CD14-positive monocyte (primary cell): Measurements from ENCODE around the gene SATB1. TPM values are rescaled to one million over a fixed set of nuclear protein-coding genes. Genes with fewer than 3 reads are reported as not detected.

Source experiments
- DNase-seq, 3 donors: peaks; one replicate each; pipeline ENCODE4 v3.0.0-alpha.2; 2011 to 2022
- H2AFZ ChIP-seq: 2 replicates; pipeline ENCODE4 v1.6.0; 2012; ENCODE audit warnings: mild to moderate bottlenecking, low read depth, low read length, inconsistent platforms; ENCODE audit not compliant: insufficient read depth, poor library complexity, severe bottlenecking
- H3K27ac ChIP-seq, 2 donors: 1 replicate in 1 of 2; 2 replicates in 1 of 2; pipeline ENCODE4 v1.5.1; 2012 to 2013; ENCODE audit warnings: low read length in 2 of 2, control low read depth in 1 of 2, inconsistent platforms in 1 of 2, low read depth in 1 of 2, mild to moderate bottlenecking in 1 of 2
- H3K27me3 ChIP-seq, 2 donors: one replicate each; pipeline versions ENCODE4 v1.6.0 to v1.6.1; 2011 to 2013; ENCODE audit warnings: low read length in 2 of 2; ENCODE audit not compliant: control insufficient read depth in 2 of 2, insufficient read depth in 2 of 2
- H3K36me3 ChIP-seq, 2 donors: replicated peaks in 1 of 2; 1 replicate in 1 of 2; 2 replicates in 1 of 2; pipeline versions ENCODE4 v1.5.1 to v1.6.1; 2012 to 2013; ENCODE audit warnings: low read length in 2 of 2, control low read depth in 1 of 2, inconsistent platforms in 1 of 2, mild to moderate bottlenecking in 1 of 2; ENCODE audit not compliant: insufficient read depth in 2 of 2, control insufficient read depth in 1 of 2
- H3K4me1 ChIP-seq, 2 donors: 1 replicate in 1 of 2; 2 replicates in 1 of 2; pipeline versions ENCODE4 v1.5.1 to v1.6.1; 2012 to 2013; ENCODE audit warnings: low read length in 2 of 2, control low read depth in 1 of 2, inconsistent platforms in 1 of 2, mild to moderate bottlenecking in 1 of 2, moderate library complexity in 1 of 2; ENCODE audit not compliant: insufficient read depth in 2 of 2, control insufficient read depth in 1 of 2
- H3K4me2 ChIP-seq: replicated peaks from 2 replicates; pipeline ENCODE3; 2012; ENCODE audit warnings: low read length, moderate library complexity, mild to moderate bottlenecking; ENCODE audit not compliant: poor library complexity, severe bottlenecking; ENCODE audit errors: extremely low read depth
- H3K4me3 ChIP-seq, 3 experiments: fragments of 200-600 bp in 1 of 3; sonication (generic) in 1 of 3; replicated peaks in 1 of 3; 1 replicate in 2 of 3; 2 replicates in 1 of 3; pipeline ENCODE4 v1.5.1; 2011 to 2013; ENCODE audit warnings: low read length in 3 of 3, mild to moderate bottlenecking in 3 of 3, control low read depth in 2 of 3, low read depth in 2 of 3, inconsistent platforms in 1 of 3, moderate library complexity in 1 of 3
- H3K79me2 ChIP-seq: 2 replicates; pipeline ENCODE4 v1.6.0; 2012; ENCODE audit warnings: mild to moderate bottlenecking, control low read depth, inconsistent platforms, low read length, moderate library complexity; ENCODE audit not compliant: insufficient read depth
- H3K9ac ChIP-seq: 2 replicates; pipeline ENCODE4 v1.6.0; 2017; ENCODE audit warnings: low read length, mild to moderate bottlenecking; ENCODE audit not compliant: insufficient read depth, poor library complexity, severe bottlenecking
- H3K9me3 ChIP-seq, 2 donors: replicated peaks in 1 of 2; 1 replicate in 1 of 2; 2 replicates in 1 of 2; pipeline versions ENCODE4 v1.5.1 to v1.6.1; 2012 to 2013; ENCODE audit warnings: low read length in 2 of 2, control low read depth in 1 of 2; ENCODE audit not compliant: control insufficient read depth in 1 of 2, insufficient read depth in 1 of 2
- H4K20me1 ChIP-seq: 2 replicates; pipeline ENCODE4 v1.6.0; 2012; ENCODE audit warnings: mild to moderate bottlenecking, low read length, control low read depth, moderate library complexity; ENCODE audit not compliant: insufficient read depth
- H3K27ac Mint-ChIP-seq, 7 donors: one replicate each; pipeline ENCODE4 v1.8.0; 2020; ENCODE audit warnings: mild to moderate bottlenecking in 7 of 7, mixed read lengths in 7 of 7, moderate library complexity in 6 of 7, inconsistent platforms in 2 of 7
- H3K27me3 Mint-ChIP-seq, 3 donors: one replicate each; pipeline ENCODE4 v1.8.0; 2021 to 2022; ENCODE audit warnings: low read depth in 3 of 3, mild to moderate bottlenecking in 3 of 3, mixed read lengths in 3 of 3, moderate library complexity in 3 of 3, inconsistent platforms in 1 of 3
- H3K36me3 Mint-ChIP-seq, 2 donors: one replicate each; pipeline ENCODE4 v1.8.0; 2020; ENCODE audit warnings: mixed read lengths in 2 of 2, inconsistent platforms in 1 of 2, mild to moderate bottlenecking in 1 of 2
- H3K4me1 Mint-ChIP-seq: one replicate; pipeline ENCODE4 v1.8.0; 2020; ENCODE audit warnings: mild to moderate bottlenecking, mixed read lengths
- H3K4me3 Mint-ChIP-seq, 2 donors: one replicate each; pipeline ENCODE4 v1.8.0; 2020; ENCODE audit warnings: mild to moderate bottlenecking in 2 of 2, mixed read lengths in 2 of 2, moderate library complexity in 1 of 2
- H3K9me3 Mint-ChIP-seq, 7 donors: one replicate each; pipeline ENCODE4 v1.8.0; 2020 to 2022; ENCODE audit warnings: mixed read lengths in 7 of 7, mild to moderate bottlenecking in 6 of 7, moderate library complexity in 6 of 7, inconsistent platforms in 2 of 7
- CTCF ChIP-seq: fragments of 200-600 bp; IDR thresholded peaks from one replicate; pipeline ENCODE4 v1.8.0; 2022; ENCODE audit warnings: antibody characterized with exemption, mild to moderate bottlenecking
- WGBS: methylation state at CpG from one replicate; pipeline ENCODE4 v1.1.5; 2013; ENCODE audit warnings: missing lambda C conversion rate; ENCODE audit not compliant: insufficient coverage; 5-methylcytosine and 5-hydroxymethylcytosine counted together
- intact Hi-C, 2 donors: fragments of 100-400 bp; cut with micrococcal nuclease; formaldehyde crosslinking; loops; one replicate each; pipeline versions ENCODE4 v1.15.0 to v1.15.1; 2023
- polyA plus RNA-seq, 3 donors: library from polyadenylated mRNA; depleted of rRNA in 1 of 3; unstranded in 2 of 3; stranded (reverse) in 1 of 3; fragments of 300-500 nt in 2 of 3; fragments of >200 nt in 1 of 3; fragmentation: Illumina TruSeq in 2 of 3; gene quantifications; 1 replicate in 2 of 3; 2 replicates in 1 of 3; pipeline ENCODE4 v1.2.3, GENCODE V29; 2012 to 2021

The SATB1 gene
- polyA plus RNA-seq, 3 donors: 4.3 to 35.3 (median 6.9) TPM

GRCh38 chr3:18343809-18344208 lies 81.3 kb downstream of the SATB1 start:
- H4K20me1 ChIP-seq: no peaks in the 10 kb centered on the region
- no peaks in the 10 kb centered on the region for H3K9me3 Mint-ChIP-seq
- no peaks in the 10 kb centered on the region for H3K4me1 ChIP-seq
- H3K9ac ChIP-seq: no peak overlapping the region
- no peaks in the 10 kb centered on the region for H3K27me3 Mint-ChIP-seq
- no peak overlapping the region for H2AFZ ChIP-seq
- no peak overlapping the region for H3K27ac ChIP-seq
- H3K27ac Mint-ChIP-seq: no peak overlapping the region
- peaks cover 4 to 12% of the 10 kb centered on the region in 2 donors for H3K36me3 ChIP-seq
- peaks cover 6 to 7% of the 10 kb centered on the region in 2 donors for H3K36me3 Mint-ChIP-seq
- intact Hi-C loops: no loop called here
- no peaks in the 10 kb centered on the region for H3K79me2 ChIP-seq
- peaks cover 2% of the 10 kb centered on the region for H3K4me1 Mint-ChIP-seq
- DNase-seq: no peak
- H3K4me3 ChIP-seq: no peak overlapping the region
- H3K4me2 ChIP-seq: no peak overlapping the region
- 86% methylated on average over 1 of the region's 2 CpGs for WGBS
- H3K4me3 Mint-ChIP-seq: no peak overlapping the region
- no peaks in the 10 kb centered on the region for H3K9me3 ChIP-seq
- H3K27me3 ChIP-seq: no peaks in the 10 kb centered on the region
- TF ChIP-seq CTCF: no peak

- H4K20me1 ChIP-seq: no peaks in the 10 kb centered on the region
- H3K9me3 ChIP-seq: no peaks in the 10 kb centered on the region
- Mint-ChIP-seq H3K4me3 (no peak overlapping the region), H3K9me3 (peaks cover 0 to 8% (median 2%) of the 10 kb centered on the region in 7 donors), H3K4me1 (peaks cover 10% of the 10 kb centered on the region), H3K36me3 (no peaks in the 10 kb centered on the region), H3K27me3 (no peaks in the 10 kb centered on the region), H3K27ac (no peak overlapping the region)
- H3K27me3 ChIP-seq: no peaks in the 10 kb centered on the region
- no peak overlapping the region for H3K4me2 ChIP-seq
- no peak for TF ChIP-seq CTCF
- no peak overlapping the region for H2AFZ ChIP-seq
- no peaks in the 10 kb centered on the region for H3K36me3 ChIP-seq
- no peak overlapping the region for H3K27ac ChIP-seq
- intact Hi-C loops: no loop called here
- H3K4me1 ChIP-seq: peaks cover 3 to 10% of the 10 kb centered on the region in 2 donors
- no peak overlapping the region for H3K4me3 ChIP-seq
- 100% methylated on average over 2 of the region's 11 CpGs for WGBS
- no peaks in the 10 kb centered on the region for H3K79me2 ChIP-seq
- DNase-seq: no peak
- no peak overlapping the region for H3K9ac ChIP-seq
Observed at GRCh38 chr3:18338827-18339514, 86.2 kb downstream of the SATB1 start.
